ENCODE measurements around the gene COMMD9.
"Not testable (repeated sequence)": the region's sequence is repeated elsewhere in the genome, so short reads cannot be mapped to it uniquely, and the experiment has no call there.

COMMD9 gene

GRCh38 chr11:36328966-36329673, 39.9 kb upstream of the COMMD9 start:
- H3K79me2 ChIP-seq (ENCODE audit: control insufficient read depth, insufficient read depth, low read length, poor library complexity), result no peaks in the 10 kb centered on the region
- no peak overlapping the region for H3K27ac ChIP-seq (ENCODE audit: low read depth, low read length)
- H3K27me3 ChIP-seq (ENCODE audit: insufficient read depth, low read length), result no peaks in the 10 kb centered on the region
- DNase-seq, result no peak
- no peak overlapping the region for H4K8ac ChIP-seq (ENCODE audit: low read depth, low read length)
- no peak overlapping the region for H2AK5ac ChIP-seq (ENCODE audit: low read length)
- H3K9ac ChIP-seq (ENCODE audit: low read length), result no peak overlapping the region
- no peaks in the 10 kb centered on the region for H3K9me3 ChIP-seq (ENCODE audit: insufficient read depth, low read depth, low read length)
- H3K18ac ChIP-seq (ENCODE audit: low read length), result no peak overlapping the region
- no peak overlapping the region for H3K4me3 ChIP-seq (ENCODE audit: low read depth, low read length)
- peaks cover 0 to 3% of the 10 kb centered on the region in 2 experiments for H3K4me1 ChIP-seq (ENCODE audit: control insufficient read depth in 1 of 2, insufficient read depth in 2 of 2, low read length in 2 of 2)
- WGBS (ENCODE audit: extremely low coverage, insufficient coverage, insufficient read length), result no CpG with 5 or more reads among the region's 2 CpGs
- H4K12ac ChIP-seq (ENCODE audit: low read depth, low read length), result no peak overlapping the region
- no peak overlapping the region for H4K91ac ChIP-seq (ENCODE audit: low read depth, low read length)
- no peak overlapping the region for H2BK120ac ChIP-seq (ENCODE audit: insufficient read depth, low read length, poor library complexity)
- H3K23ac ChIP-seq (ENCODE audit: low read length), result no peak overlapping the region
- no peaks in the 10 kb centered on the region for H3K36me3 ChIP-seq (ENCODE audit: control insufficient read depth in 1 of 2, insufficient read depth in 2 of 2, low read length in 2 of 2)
- H2AFZ ChIP-seq (ENCODE audit: insufficient read depth, low read length, poor library complexity), result no peak overlapping the region
- no peak overlapping the region for H3K4me2 ChIP-seq (ENCODE audit: low read length)
- no peak overlapping the region for H3K4ac ChIP-seq (ENCODE audit: low read depth, low read length)
- no peak overlapping the region for H3K14ac ChIP-seq (ENCODE audit: low read length)
- no peaks in the 10 kb centered on the region for H3K79me1 ChIP-seq (ENCODE audit: low read length)
- no peak overlapping the region for H2BK12ac ChIP-seq (ENCODE audit: low read length)
- H2BK5ac ChIP-seq (ENCODE audit: low read depth, low read length, poor library complexity), result no peak overlapping the region

GRCh38 chr11:36326524-36327419, 37.5 kb upstream of the COMMD9 start:
- Histone ChIP-seq H3K14ac (ENCODE audit: low read length) (no peak overlapping the region), H3K18ac (ENCODE audit: low read length) (no peak overlapping the region), H2AFZ (ENCODE audit: insufficient read depth, low read length, poor library complexity) (no peak overlapping the region), H2BK120ac (ENCODE audit: insufficient read depth, low read length, poor library complexity) (peak overlapping the region; percentile 43), H2BK12ac (ENCODE audit: low read length) (no peak overlapping the region), H3K36me3 (ENCODE audit: control insufficient read depth in 1 of 2, insufficient read depth in 2 of 2, low read length in 2 of 2) (no peaks in the 10 kb centered on the region), H2AK5ac (ENCODE audit: low read length) (no peak overlapping the region), H3K9me3 (ENCODE audit: insufficient read depth, low read depth, low read length) (no peaks in the 10 kb centered on the region), H3K4me3 (ENCODE audit: low read depth, low read length) (no peak overlapping the region), H3K4me1 (ENCODE audit: control insufficient read depth in 1 of 2, insufficient read depth in 2 of 2, low read length in 2 of 2) (peaks cover 0 to 3% of the 10 kb centered on the region in 2 experiments), H3K9ac (ENCODE audit: low read length) (no peak overlapping the region), H4K91ac (ENCODE audit: low read depth, low read length) (no peak overlapping the region), H3K4ac (ENCODE audit: low read depth, low read length) (no peak overlapping the region), H3K4me2 (ENCODE audit: low read length) (no peak overlapping the region), H3K23ac (ENCODE audit: low read length) (no peak overlapping the region), H3K79me1 (ENCODE audit: low read length) (no peaks in the 10 kb centered on the region), H4K12ac (ENCODE audit: low read depth, low read length) (no peak overlapping the region), H4K8ac (ENCODE audit: low read depth, low read length) (no peak overlapping the region), H3K27ac (ENCODE audit: low read depth, low read length) (peak overlapping the region; percentile 64), H3K79me2 (ENCODE audit: control insufficient read depth, insufficient read depth, low read length, poor library complexity) (no peaks in the 10 kb centered on the region), H2BK5ac (ENCODE audit: low read depth, low read length, poor library complexity) (peak overlapping the region; percentile 56), H3K27me3 (ENCODE audit: insufficient read depth, low read length) (no peaks in the 10 kb centered on the region)
- no CpG with 5 or more reads among the region's 3 CpGs for WGBS (ENCODE audit: extremely low coverage, insufficient coverage, insufficient read length)
- DNase-seq, result no peak

GRCh38 chr11:36325403-36325802, 36.2 kb upstream of the COMMD9 start:
- not testable (repeated sequence) for H3K79me2 ChIP-seq (ENCODE audit: control insufficient read depth, insufficient read depth, low read length, poor library complexity); H2AFZ ChIP-seq (ENCODE audit: insufficient read depth, low read length, poor library complexity); H3K27ac ChIP-seq (ENCODE audit: low read depth, low read length); H3K9ac ChIP-seq (ENCODE audit: low read length); H4K8ac ChIP-seq (ENCODE audit: low read depth, low read length); H3K36me3 ChIP-seq (ENCODE audit: control insufficient read depth in 1 of 2, insufficient read depth in 2 of 2, low read length in 2 of 2); H3K4me3 ChIP-seq (ENCODE audit: low read depth, low read length); H3K9me3 ChIP-seq (ENCODE audit: insufficient read depth, low read depth, low read length); H3K79me1 ChIP-seq (ENCODE audit: low read length); H3K27me3 ChIP-seq (ENCODE audit: insufficient read depth, low read length); H2BK12ac ChIP-seq (ENCODE audit: low read length); H3K23ac ChIP-seq (ENCODE audit: low read length); H3K14ac ChIP-seq (ENCODE audit: low read length); H4K91ac ChIP-seq (ENCODE audit: low read depth, low read length); H3K4me2 ChIP-seq (ENCODE audit: low read length); DNase-seq; H4K12ac ChIP-seq (ENCODE audit: low read depth, low read length); H3K4ac ChIP-seq (ENCODE audit: low read depth, low read length); H3K4me1 ChIP-seq (ENCODE audit: control insufficient read depth in 1 of 2, insufficient read depth in 2 of 2, low read length in 2 of 2); H3K18ac ChIP-seq (ENCODE audit: low read length); H2BK5ac ChIP-seq (ENCODE audit: low read depth, low read length, poor library complexity); H2BK120ac ChIP-seq (ENCODE audit: insufficient read depth, low read length, poor library complexity); H2AK5ac ChIP-seq (ENCODE audit: low read length)
- no CpG with 5 or more reads among the region's 5 CpGs for WGBS (ENCODE audit: extremely low coverage, insufficient coverage, insufficient read length)

GRCh38 chr11:36324956-36325355, 35.7 kb upstream of the COMMD9 start:
- H3K9ac ChIP-seq (ENCODE audit: low read length); H3K27me3 ChIP-seq (ENCODE audit: insufficient read depth, low read length); H3K23ac ChIP-seq (ENCODE audit: low read length); H3K4me1 ChIP-seq (ENCODE audit: control insufficient read depth in 1 of 2, insufficient read depth in 2 of 2, low read length in 2 of 2); H4K12ac ChIP-seq (ENCODE audit: low read depth, low read length); H3K79me1 ChIP-seq (ENCODE audit: low read length); H4K8ac ChIP-seq (ENCODE audit: low read depth, low read length); H3K14ac ChIP-seq (ENCODE audit: low read length); H3K4me2 ChIP-seq (ENCODE audit: low read length); H3K4ac ChIP-seq (ENCODE audit: low read depth, low read length); H3K36me3 ChIP-seq (ENCODE audit: control insufficient read depth in 1 of 2, insufficient read depth in 2 of 2, low read length in 2 of 2); H3K27ac ChIP-seq (ENCODE audit: low read depth, low read length); H2BK120ac ChIP-seq (ENCODE audit: insufficient read depth, low read length, poor library complexity); H3K18ac ChIP-seq (ENCODE audit: low read length); H3K9me3 ChIP-seq (ENCODE audit: insufficient read depth, low read depth, low read length); H2AFZ ChIP-seq (ENCODE audit: insufficient read depth, low read length, poor library complexity); H2AK5ac ChIP-seq (ENCODE audit: low read length); H2BK5ac ChIP-seq (ENCODE audit: low read depth, low read length, poor library complexity); DNase-seq; H3K79me2 ChIP-seq (ENCODE audit: control insufficient read depth, insufficient read depth, low read length, poor library complexity); H3K4me3 ChIP-seq (ENCODE audit: low read depth, low read length): not testable (repeated sequence)
- no CpG with 5 or more reads among the region's 15 CpGs for WGBS (ENCODE audit: extremely low coverage, insufficient coverage, insufficient read length)
- peak overlapping the region; percentile 87 for H2BK12ac ChIP-seq (ENCODE audit: low read length)
- H4K91ac ChIP-seq (ENCODE audit: low read depth, low read length), result peak overlapping the region; percentile 24

All from trophoblast cell (in vitro differentiated cells and primary cell).